ENCODE data around the gene DEGS1.

- no peak for TF ChIP-seq CTCF (conservative IDR thresholded peaks at IDR 0.05; ENCODE audit: low read depth, low read length)
- TF ChIP-seq EZH2 (IDR thresholded peaks at IDR 0.05; ENCODE audit: low read length, unreplicated experiment) = no peak
Measured at GRCh38 chr1:224178894-224179293, 4.1 kb upstream of the DEGS1 start.

Data from PC-3 (cell line).